Uterus (tissue), 4 donors: ENCODE results near the gene ZC3H13. TPM values are rescaled to one million over a fixed set of nuclear protein-coding genes. Genes with fewer than 3 reads are reported as not detected.

Experiments
- DNase-seq, 2 donors: peaks; one replicate each; pipeline ENCODE4 v3.0.0-alpha.2; 2019 to 2020
- H3K27ac ChIP-seq, 2 donors: fragments of 200-600 bp; sonication (generic); 1 replicate in 1 of 2; 2 replicates in 1 of 2; pipeline ENCODE4 v1.5.1; 2016 to 2018
- H3K27me3 ChIP-seq, 2 donors: fragments of 200-600 bp; sonication (generic); one replicate each; pipeline ENCODE4 v1.5.1; 2018 to 2019; ENCODE audit warnings: control low read depth in 1 of 2
- H3K36me3 ChIP-seq, 2 donors: fragments of 200-600 bp; sonication (generic); one replicate each; pipeline ENCODE4 v1.5.1; 2019; ENCODE audit warnings: control low read depth in 1 of 2
- H3K4me1 ChIP-seq, 2 donors: fragments of 200-600 bp; sonication (generic); one replicate each; pipeline ENCODE4 v1.5.1; 2018 to 2019; ENCODE audit warnings: control low read depth in 1 of 2
- H3K4me3 ChIP-seq, 2 donors: fragments of 200-600 bp; sonication (generic); 1 replicate in 1 of 2; 2 replicates in 1 of 2; pipeline ENCODE4 v1.5.1; 2018 to 2019; ENCODE audit warnings: mild to moderate bottlenecking in 1 of 2
- H3K9me3 ChIP-seq, 2 donors: fragments of 200-600 bp; sonication (generic); one replicate each; pipeline ENCODE4 v1.5.1; 2019; ENCODE audit warnings: control low read depth in 1 of 2
- POLR2A ChIP-seq, 2 donors: fragments of 450-650 bp; IDR thresholded peaks; one replicate each; pipeline ENCODE4 v1.6.1; 2016; ENCODE audit warnings: antibody characterized with exemption in 2 of 2, mild to moderate bottlenecking in 1 of 2, moderate library complexity in 1 of 2
- intact Hi-C: fragments of 100-400 bp; cut with DNase I; formaldehyde crosslinking; loops from one replicate; pipeline ENCODE4 v1.15.1; 2023; ENCODE audit warnings: low total_unique reads
- total RNA-seq, 4 donors: library from RNA; depleted of rRNA in 3 of 4; stranded (reverse); fragments of >200 nt in 3 of 4; gene quantifications; one replicate each; pipeline versions ENCODE4 v1.1.0 to v1.2.4, GENCODE V29; 2014 to 2023
- TF ChIP-seq, protein P1 (sequence below), 4 experiments: fragments of 200-600 bp in 2 of 4; fragments of 450-650 bp in 2 of 4; sonication (generic) in 2 of 4; IDR thresholded peaks; one replicate each; pipeline ENCODE4 v1.5.1; 2016 to 2019; ENCODE audit warnings: antibody characterized with exemption in 4 of 4, mild to moderate bottlenecking in 2 of 4, moderate library complexity in 1 of 4
- donor health status: DM: yes; HTN: yes; CAD: no.

The ZC3H13 gene
- total RNA-seq, 4 donors from 2014 or later, result 16.5 to 73.0 (median 37.1) TPM

DNA sequence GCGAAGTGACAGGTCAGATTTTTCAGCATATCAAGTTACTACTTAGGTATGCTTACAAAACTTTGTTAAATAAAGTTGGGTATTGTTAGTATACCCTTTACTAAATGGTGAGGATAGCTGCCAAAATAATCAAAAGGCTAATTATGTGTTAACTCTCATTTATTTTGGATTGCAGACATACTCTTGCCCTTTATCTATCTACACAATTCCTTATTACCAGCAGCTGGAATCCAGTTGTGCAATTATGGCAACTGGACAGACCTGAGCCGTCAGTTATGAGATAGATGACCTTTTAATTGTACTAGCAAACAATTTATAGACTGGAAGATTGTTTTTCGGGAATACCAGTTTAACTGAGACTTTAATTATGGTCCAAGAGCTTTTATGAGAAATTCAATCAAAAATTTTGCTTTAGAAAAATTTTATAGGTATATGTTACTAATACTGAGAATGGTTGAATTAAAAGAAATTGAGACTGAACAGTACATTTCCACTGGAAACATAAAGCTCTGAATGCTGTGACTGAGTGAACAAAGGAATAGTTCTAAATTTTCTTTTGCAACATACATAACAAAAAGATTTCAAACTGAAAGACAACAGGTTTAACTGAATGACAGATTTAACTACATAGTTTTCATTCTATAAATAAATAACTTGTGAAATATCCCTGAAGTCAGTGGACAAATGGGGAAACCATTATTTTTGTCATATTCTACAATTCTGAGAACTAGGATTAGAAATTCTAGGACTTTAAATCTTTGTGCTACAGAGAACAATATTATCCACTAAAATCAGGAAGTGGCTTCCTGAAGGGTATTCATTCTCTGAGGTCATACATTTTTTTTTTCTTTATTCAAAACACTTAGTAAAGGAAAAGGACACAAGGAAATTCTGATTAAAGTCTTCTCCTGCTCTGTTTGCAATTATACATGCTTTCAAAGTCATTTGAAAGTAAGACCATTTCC, 97.4 kb downstream of the ZC3H13 start:
- no peak overlapping the region for H3K4me3 ChIP-seq
- no peaks in the 10 kb centered on the region for H3K9me3 ChIP-seq
- DNase-seq, result no peak
- TF ChIP-seq POLR2A (IDR thresholded peaks at IDR 0.05), result no peak
- TF ChIP-seq, protein P1, sequence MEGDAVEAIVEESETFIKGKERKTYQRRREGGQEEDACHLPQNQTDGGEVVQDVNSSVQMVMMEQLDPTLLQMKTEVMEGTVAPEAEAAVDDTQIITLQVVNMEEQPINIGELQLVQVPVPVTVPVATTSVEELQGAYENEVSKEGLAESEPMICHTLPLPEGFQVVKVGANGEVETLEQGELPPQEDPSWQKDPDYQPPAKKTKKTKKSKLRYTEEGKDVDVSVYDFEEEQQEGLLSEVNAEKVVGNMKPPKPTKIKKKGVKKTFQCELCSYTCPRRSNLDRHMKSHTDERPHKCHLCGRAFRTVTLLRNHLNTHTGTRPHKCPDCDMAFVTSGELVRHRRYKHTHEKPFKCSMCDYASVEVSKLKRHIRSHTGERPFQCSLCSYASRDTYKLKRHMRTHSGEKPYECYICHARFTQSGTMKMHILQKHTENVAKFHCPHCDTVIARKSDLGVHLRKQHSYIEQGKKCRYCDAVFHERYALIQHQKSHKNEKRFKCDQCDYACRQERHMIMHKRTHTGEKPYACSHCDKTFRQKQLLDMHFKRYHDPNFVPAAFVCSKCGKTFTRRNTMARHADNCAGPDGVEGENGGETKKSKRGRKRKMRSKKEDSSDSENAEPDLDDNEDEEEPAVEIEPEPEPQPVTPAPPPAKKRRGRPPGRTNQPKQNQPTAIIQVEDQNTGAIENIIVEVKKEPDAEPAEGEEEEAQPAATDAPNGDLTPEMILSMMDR (IDR thresholded peaks at IDR 0.05), result no peak
- intact Hi-C loops, result no loop called here
- H3K36me3 ChIP-seq, result no peaks in the 10 kb centered on the region
- H3K27ac ChIP-seq, result no peak overlapping the region
- H3K4me1 ChIP-seq, result no peaks in the 10 kb centered on the region
- no peaks in the 10 kb centered on the region for H3K27me3 ChIP-seq

DNA sequence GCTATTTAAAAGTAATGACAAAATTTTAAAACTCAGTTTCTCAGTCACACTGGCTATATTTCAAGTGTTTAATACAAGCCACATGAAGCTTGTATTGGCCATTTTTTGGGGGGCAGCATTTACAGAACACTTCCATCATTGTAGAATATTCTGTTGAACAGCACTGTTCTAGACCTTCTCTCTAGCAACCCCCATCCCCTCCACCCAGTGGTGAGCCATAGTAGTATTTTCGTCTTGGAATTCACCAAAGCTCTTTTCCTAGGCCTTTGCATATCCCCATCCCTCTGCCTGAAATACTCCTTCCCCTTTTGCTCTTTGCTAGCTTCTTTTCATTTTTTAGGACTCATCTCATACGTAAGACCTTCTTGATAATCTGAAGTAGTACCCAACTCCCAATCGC, 99.5 kb downstream of the ZC3H13 start:
- no peak for DNase-seq
- Histone ChIP-seq H3K9me3 (no peaks in the 10 kb centered on the region), H3K4me3 (no peak overlapping the region), H3K27ac (no peak overlapping the region), H3K4me1 (no peaks in the 10 kb centered on the region), H3K36me3 (no peaks in the 10 kb centered on the region), H3K27me3 (no peaks in the 10 kb centered on the region)
- no peak for TF ChIP-seq POLR2A (IDR thresholded peaks at IDR 0.05)
- TF ChIP-seq, protein P1 (IDR thresholded peaks at IDR 0.05), result no peak
- intact Hi-C loops, result no loop called here

DNA sequence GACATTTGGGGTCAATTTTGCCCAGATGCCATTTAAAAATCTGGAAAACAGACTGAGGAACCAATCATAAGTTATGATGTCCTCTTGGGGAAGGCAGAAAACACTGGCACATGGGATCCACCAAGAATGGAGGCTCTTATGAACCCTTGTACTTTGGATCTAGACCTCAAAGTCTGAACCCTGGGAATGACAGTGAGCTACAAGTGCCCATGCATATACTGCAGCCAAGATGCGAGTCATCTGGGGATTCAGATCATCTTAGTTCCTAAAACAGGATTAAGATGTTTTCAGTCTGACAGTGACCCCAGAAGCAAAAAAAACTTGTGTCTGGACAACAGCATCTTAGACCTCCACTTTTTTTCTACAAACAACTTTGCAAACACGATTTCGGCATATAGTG, 100.8 kb downstream of the ZC3H13 start:
- no peak for DNase-seq
- Histone ChIP-seq H3K27me3 (no peaks in the 10 kb centered on the region), H3K27ac (no peak overlapping the region), H3K9me3 (no peaks in the 10 kb centered on the region), H3K36me3 (no peaks in the 10 kb centered on the region), H3K4me1 (no peaks in the 10 kb centered on the region), H3K4me3 (no peak overlapping the region)
- intact Hi-C loops, result no loop called here
- TF ChIP-seq POLR2A (IDR thresholded peaks at IDR 0.05), result no peak
- TF ChIP-seq, protein P1 (IDR thresholded peaks at IDR 0.05), result no peak

DNA sequence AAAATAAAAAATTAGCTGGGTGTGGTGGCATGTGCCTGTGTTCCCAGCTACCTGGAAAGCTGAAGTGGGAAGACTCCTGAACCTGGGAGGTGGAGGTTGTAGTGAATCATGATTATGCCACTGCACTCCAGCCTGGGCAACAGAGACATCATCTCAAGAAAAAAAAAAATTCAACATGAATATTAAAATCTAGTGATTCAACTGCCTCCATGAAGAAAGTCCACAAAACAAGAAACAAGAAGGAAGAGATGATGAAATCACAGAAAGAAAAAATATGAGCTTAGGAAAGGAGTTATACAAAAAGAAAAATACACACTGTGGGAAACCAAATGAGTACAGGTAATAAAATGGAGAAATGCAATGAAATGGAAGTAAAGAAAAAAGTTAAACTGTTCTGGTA, 101.4 kb downstream of the ZC3H13 start:
- no peak for DNase-seq
- no peak overlapping the region for H3K4me3 ChIP-seq
- H3K36me3 ChIP-seq, result no peaks in the 10 kb centered on the region
- TF ChIP-seq, protein P1 (IDR thresholded peaks at IDR 0.05), result no peak
- TF ChIP-seq POLR2A (IDR thresholded peaks at IDR 0.05), result no peak
- H3K27me3 ChIP-seq, result no peaks in the 10 kb centered on the region
- H3K27ac ChIP-seq, result no peak overlapping the region
- no peaks in the 10 kb centered on the region for H3K4me1 ChIP-seq
- H3K9me3 ChIP-seq, result no peaks in the 10 kb centered on the region
- intact Hi-C loops, result no loop called here

DNA sequence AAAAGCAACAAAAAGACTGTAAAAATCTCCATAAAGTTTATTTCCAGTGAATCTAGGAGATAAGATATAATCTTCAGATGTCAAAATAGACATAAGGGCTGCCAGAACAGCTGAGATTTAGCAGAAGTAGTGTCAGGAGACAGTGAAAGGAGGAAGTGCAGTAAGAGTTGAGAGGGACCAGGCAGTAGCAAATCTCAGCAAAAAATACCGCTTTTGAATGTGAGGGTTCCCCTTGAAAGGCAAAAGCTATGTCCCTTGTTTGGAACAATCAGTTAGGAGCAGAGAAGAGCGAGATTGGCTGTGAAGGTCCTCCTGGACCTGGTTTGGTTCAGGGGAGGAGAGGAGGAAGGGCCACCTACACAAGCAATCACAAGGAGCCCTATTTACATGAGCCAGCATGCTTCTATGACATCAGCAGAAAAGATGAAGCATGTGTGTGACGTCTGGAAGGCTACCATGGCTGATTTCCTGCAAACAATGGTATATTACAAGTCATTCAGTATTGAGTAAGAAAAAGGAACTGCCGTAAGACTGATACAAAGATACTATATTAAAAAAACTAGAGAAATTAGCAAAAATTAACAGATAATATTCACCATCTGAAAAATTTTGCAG, 102.1 kb downstream of the ZC3H13 start:
- H3K27me3 ChIP-seq, result no peaks in the 10 kb centered on the region
- H3K4me3 ChIP-seq, result no peak overlapping the region
- TF ChIP-seq, protein P1 (IDR thresholded peaks at IDR 0.05), result no peak
- no peak for TF ChIP-seq POLR2A (IDR thresholded peaks at IDR 0.05)
- no peaks in the 10 kb centered on the region for H3K36me3 ChIP-seq
- no peaks in the 10 kb centered on the region for H3K4me1 ChIP-seq
- no peak for DNase-seq
- intact Hi-C loops, result no loop called here
- H3K27ac ChIP-seq, result no peak overlapping the region
- no peaks in the 10 kb centered on the region for H3K9me3 ChIP-seq
